GM18873 (cell line): ENCODE results near the gene NQO2.
"Not testable (repeated sequence)": the region's sequence is repeated elsewhere in the genome, so short reads cannot be mapped to it uniquely, and the experiment has no call there.

Experiments used
- ATAC-seq: cut with Tn5 transposase; IDR thresholded peaks from one replicate; pipeline ENCODE4 v1.9.1; 2021; ENCODE audit warnings: mild to moderate bottlenecking, moderate library complexity, moderate number of reproducible peaks; ENCODE audit not compliant: unreplicated experiment, low FRiP score

The NQO2 gene

GRCh38 chr6:2969549-2969948, 30.1 kb upstream of the NQO2 start:
- ATAC-seq, result no peak

- no peak for ATAC-seq
These were observed 29.5 kb upstream of the NQO2 start for GRCh38 chr6:2970034-2970685.

GRCh38 chr6:2970753-2971419, 28.8 kb upstream of the NQO2 start:
- no peak for ATAC-seq

GRCh38 chr6:2971420-2972218, 28.1 kb upstream of the NQO2 start, which contains the start of gene SERPINB6:
Gene SERPINB6 (minus strand): TSS chr6:2971567. CDS start chr6:2959332, 12,235 bp downstream.
- no peak for ATAC-seq

- not testable (repeated sequence) for ATAC-seq
These were observed 27.5 kb upstream of the NQO2 start for GRCh38 chr6:2972219-2972487.

GRCh38 chr6:2972685-2973084, 27.0 kb upstream of the NQO2 start:
- ATAC-seq, result not testable (repeated sequence)

GRCh38 chr6:2973180-2973579, 26.5 kb upstream of the NQO2 start:
- not testable (repeated sequence) for ATAC-seq

- ATAC-seq, result no peak
These were observed 26.0 kb upstream of the NQO2 start for GRCh38 chr6:2973676-2974075.

GRCh38 chr6:2976060-2976459, 23.6 kb upstream of the NQO2 start:
- no peak for ATAC-seq

- ATAC-seq, result no peak
These were observed 23.1 kb upstream of the NQO2 start for GRCh38 chr6:2976571-2977085.

GRCh38 chr6:2977290-2977689, 22.4 kb upstream of the NQO2 start:
- no peak for ATAC-seq

- ATAC-seq, result no peak
These were observed 21.7 kb upstream of the NQO2 start for GRCh38 chr6:2977799-2978590.

GRCh38 chr6:2978923-2979322, 20.8 kb upstream of the NQO2 start:
- ATAC-seq, result no peak

- ATAC-seq, result no peak
These were observed 19.8 kb upstream of the NQO2 start for GRCh38 chr6:2979819-2980464.

GRCh38 chr6:2980465-2980855, 19.2 kb upstream of the NQO2 start:
- ATAC-seq, result no peak

- no peak for ATAC-seq
These were observed 17.1 kb upstream of the NQO2 start for GRCh38 chr6:2982426-2983117.

- ATAC-seq, result no peak
These were observed 14.8 kb upstream of the NQO2 start for GRCh38 chr6:2984738-2985406.

GRCh38 chr6:2986722-2987221, 12.9 kb upstream of the NQO2 start:
- ATAC-seq, result no peak

GRCh38 chr6:2988094-2988425, 11.6 kb upstream of the NQO2 start:
- no peak for ATAC-seq
